Measurements from ENCODE around the gene NLRP13.
"Not testable (repeated sequence)": the region's sequence is repeated elsewhere in the genome, so short reads cannot be mapped to it uniquely, and the experiment has no call there.

NLRP13 gene

DNA sequence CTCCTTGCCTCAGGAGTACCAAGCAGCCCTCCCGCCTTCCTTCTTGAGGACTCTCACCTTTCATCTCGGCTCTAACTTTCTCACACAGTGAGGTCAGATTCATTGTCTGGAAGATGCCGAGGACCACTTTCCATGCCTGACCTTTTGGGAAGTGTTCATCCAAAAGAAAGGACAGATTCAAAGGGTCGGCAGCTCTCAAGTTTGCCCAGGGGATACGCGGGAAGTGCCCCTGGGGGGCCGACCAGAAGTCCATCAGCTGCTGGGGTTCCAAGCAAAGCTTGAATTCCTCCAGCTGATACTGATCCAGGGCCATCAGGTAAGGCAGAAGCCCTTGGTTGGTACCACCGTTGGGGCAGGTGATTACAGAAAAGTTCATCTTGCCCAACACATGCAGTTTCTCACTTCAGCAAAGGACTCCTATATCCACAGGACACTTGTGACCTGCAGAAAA lies at the start of gene NLRP13:
Gene NLRP13 (minus strand): TSS at position 401 of the 451 bp plus-strand sequence. CDS start 25 bp downstream, at position 376.
- DNase-seq (ENCODE audit: low spot score), result no peak

GRCh38 chr19:55980415-55980814 lies 48.3 kb upstream of the NLRP13 start:
- no peak for DNase-seq (ENCODE audit: low spot score)

- no peak for DNase-seq (ENCODE audit: low spot score)
Observed at GRCh38 chr19:55973982-55974381, 41.8 kb upstream of the NLRP13 start.

- no peak for DNase-seq (ENCODE audit: low spot score)
Observed at GRCh38 chr19:55962186-55962585, 30.1 kb upstream of the NLRP13 start.

- no peak for DNase-seq (ENCODE audit: low spot score)
Observed at GRCh38 chr19:55959996-55960675, 28.0 kb upstream of the NLRP13 start.

GRCh38 chr19:55958356-55958755 lies 26.2 kb upstream of the NLRP13 start:
- DNase-seq (ENCODE audit: low spot score), result no peak

- DNase-seq (ENCODE audit: low spot score), result no peak
Observed at GRCh38 chr19:55956431-55956830, 24.3 kb upstream of the NLRP13 start.

DNA sequence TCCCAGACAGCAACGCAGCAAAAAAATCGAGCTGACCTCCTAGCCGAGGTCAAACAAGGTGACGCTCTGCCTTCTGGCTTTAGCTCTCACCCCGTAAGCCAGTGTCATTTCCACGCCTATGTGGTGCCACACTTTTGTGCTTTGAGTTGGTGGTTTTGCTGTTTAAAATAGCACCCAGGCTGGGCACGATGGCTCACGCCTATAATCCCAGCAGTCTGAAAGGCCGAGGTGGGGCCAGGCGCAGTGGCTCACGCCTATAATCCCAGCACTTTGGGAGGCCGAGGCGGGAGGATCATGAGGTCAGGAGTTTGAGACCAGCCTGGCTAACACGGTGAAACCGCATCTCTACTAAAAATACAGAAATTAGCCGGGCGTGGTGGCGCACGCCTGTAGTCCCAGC lies 18.4 kb upstream of the NLRP13 start:
- not testable (repeated sequence) for DNase-seq (ENCODE audit: low spot score)

DNA sequence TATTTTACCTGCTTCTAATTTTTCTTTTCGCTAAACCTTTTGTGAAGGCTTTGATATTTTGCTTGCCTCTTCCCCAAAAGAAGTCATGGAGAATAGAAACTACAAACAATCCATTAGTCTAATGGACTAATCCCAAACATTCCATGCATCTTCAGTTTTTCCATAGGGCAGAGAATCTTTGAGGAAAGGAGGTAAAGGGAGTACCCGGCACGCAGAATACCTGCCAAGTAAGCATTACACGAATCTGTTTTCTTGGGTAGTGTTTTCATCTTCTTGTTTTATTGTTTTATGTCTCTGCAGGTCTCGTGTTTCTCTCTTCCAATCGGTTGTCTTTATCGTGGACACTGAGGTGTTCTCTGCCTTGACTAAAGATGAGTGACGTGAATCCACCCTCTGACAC lies 15.4 kb upstream of the NLRP13 start, which contains the start of gene NLRP8:
Gene NLRP8 (plus strand): TSS at position 301 of the 400 bp plus-strand sequence.
- DNase-seq (ENCODE audit: low spot score), result no peak

DNA sequence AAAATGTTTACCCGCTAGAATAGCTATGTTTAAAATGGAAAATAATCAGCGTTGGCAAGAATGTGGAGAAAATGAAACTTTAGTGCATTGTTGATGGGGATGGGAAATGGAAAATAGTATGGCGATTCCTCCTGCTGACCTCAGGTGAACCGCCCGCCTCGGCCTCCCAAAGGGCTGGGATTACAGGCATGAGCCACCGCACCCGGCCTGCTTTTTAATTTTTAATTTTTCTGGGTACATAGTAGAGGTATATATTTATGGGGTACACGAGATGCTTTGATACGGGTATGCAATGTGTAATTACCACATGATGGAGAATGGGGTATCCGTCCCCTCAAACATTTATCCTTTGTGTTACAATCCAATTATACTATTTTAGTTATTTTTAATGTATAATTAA lies 8.2 kb upstream of the NLRP13 start:
- no peak for DNase-seq (ENCODE audit: low spot score)

- DNase-seq (ENCODE audit: low spot score), result no peak
Observed at GRCh38 chr19:55939206-55939605, 7.1 kb upstream of the NLRP13 start.

DNA sequence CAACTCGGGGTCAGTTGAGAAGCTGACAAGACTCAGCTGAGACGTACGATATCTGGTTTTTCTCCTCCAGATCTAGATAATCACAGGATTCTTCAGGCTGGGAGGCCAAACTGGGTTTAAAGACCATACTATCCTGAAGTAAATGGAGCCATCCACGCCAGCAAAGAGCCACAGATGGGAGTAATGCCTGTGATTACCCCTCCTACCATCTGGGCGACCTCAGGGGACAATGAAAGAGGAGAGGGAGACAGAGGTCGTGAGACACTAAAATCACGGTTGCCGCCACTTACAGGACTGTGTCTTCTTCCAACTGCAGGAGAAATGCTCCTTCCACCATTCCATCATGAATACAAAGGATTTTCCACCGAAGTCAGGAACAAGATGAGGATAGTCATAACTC lies 3.1 kb upstream of the NLRP13 start:
- DNase-seq (ENCODE audit: low spot score), result no peak

- DNase-seq (ENCODE audit: low spot score), result no peak
Observed at GRCh38 chr19:55930996-55931515, 1.1 kb downstream of the NLRP13 start.

GRCh38 chr19:55929258-55929657 lies 2.9 kb downstream of the NLRP13 start:
- not testable (repeated sequence) for DNase-seq (ENCODE audit: low spot score)

DNA sequence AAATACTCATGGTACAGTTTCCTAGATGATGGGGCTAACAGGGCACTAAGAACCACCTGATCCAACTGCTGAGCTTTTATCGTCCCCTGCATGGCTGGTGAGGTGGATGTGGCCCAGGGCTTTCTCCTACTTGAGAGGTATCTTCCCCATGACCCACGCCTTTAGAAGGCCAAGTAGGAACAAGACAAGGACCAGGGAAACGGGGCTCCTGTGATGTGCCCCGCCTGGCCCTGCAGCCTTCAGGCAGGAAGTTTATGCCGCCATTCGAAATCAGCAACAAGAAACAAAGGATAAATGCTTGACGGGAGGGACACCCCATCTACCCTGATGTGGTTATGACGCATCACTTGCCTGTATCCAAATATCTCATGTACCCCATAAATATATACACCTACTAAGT lies 4.1 kb downstream of the NLRP13 start:
- no peak for DNase-seq (ENCODE audit: low spot score)

DNA sequence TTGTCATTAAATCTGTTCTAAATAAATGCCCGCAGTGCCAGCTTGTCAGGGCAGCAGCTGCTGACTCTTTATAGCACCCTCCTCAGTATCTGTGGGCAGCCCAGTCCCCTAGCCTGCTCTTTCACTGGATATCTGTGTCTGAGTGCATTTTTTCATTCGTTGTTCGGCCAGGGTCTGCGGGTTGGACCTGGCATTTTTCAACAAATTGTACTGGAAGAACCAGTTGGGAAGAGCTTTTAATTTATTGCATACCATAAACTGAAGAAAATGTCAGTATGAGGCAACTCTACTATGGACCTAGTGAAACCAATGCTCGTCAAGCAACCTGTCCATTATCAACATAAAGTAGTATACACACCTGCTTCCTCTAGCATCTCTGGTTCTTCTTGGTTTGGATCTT lies 8.6 kb downstream of the NLRP13 start:
- DNase-seq (ENCODE audit: low spot score), result no peak

DNA sequence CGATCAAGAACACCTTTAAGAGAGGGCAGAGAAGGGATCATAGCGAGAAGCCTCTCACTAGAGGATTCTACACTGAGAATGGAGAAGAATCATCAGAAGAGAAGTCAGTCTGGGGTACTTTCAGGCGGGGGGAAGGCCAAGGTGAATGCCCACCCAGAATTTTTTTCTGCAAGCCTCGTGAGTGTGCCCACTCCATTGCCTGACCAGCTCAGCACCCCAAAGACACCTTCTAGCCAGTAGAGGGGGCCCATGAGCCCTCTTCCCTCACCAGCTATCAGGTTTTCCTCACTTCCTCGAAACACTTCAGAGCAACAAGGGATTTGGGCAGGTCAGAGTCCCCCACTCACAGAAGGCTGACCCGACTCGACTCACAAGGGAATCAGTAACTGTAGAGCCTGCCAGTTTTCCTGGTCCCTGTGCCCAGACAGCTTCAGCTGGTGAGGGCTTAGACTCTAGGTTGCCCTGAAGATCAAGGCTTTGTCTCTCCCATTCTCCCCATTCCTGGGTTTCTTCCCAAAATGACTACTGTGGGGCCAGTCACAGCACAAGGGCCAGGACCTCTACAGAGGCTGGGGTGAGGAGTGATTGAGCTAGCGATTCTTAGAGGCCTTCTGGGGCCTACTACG lies 18.4 kb downstream of the NLRP13 start:
- no peak for DNase-seq (ENCODE audit: low spot score)

GRCh38 chr19:55912916-55913315 lies 19.2 kb downstream of the NLRP13 start:
- DNase-seq (ENCODE audit: low spot score), result no peak

DNA sequence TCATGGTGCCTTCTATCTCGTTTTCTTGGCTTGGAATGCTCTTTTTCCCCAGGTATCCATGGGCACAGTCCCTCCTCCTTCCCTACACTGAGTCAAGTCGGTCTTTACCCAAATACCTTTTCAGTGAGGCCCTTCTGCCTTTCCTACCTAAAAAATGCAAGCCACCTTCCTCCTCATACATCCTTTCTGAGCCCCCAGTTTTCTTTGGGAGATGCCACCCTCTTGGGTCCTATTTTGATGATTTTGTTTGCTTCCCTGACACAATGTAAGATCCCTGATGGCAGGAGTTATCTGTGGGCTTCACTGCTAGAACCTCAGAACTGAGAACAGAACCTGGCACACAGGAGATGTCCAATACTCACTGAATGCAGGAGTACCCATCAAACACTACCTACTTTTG lies 22.3 kb downstream of the NLRP13 start:
- no peak for DNase-seq (ENCODE audit: low spot score)

DNA sequence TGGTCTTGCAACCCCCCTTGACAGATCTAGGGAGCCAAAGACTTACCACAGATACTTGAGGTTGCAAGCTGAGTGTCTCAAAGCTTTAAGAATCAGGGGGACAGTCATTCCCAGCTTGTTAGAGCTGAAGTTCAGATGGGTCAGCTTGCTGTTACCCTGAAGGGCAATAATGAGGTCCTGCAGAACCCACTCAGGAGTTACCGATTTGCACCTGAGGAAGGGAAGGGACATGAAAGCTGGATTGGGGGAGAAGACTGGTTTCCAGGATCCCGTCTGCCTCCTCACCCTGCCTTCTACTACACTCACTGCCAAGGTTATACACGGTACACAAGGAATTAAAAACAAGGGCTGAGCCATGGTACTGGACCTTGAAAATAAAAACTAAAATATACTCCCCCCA lies 24.4 kb downstream of the NLRP13 start:
- DNase-seq (ENCODE audit: low spot score), result no peak

DNA sequence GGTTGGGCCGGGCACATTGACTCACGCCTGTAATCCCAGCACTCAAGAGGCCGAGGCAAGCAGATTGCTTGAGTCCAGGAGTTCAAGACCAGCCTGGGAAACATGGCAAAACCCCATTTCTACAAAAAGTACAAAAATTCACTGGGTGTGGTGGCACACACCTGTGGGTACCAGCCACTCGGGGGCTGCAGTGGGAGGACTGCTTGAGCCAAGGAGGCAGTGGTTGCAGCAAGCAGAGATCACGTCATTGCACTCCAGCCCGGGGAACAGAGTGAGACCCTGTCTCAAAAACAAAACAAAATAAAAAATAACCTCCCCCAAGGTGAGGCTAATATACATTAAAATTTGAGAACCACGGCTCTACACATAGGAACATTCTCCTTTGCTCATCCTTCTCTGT lies 24.9 kb downstream of the NLRP13 start:
- no peak for DNase-seq (ENCODE audit: low spot score)

DNA sequence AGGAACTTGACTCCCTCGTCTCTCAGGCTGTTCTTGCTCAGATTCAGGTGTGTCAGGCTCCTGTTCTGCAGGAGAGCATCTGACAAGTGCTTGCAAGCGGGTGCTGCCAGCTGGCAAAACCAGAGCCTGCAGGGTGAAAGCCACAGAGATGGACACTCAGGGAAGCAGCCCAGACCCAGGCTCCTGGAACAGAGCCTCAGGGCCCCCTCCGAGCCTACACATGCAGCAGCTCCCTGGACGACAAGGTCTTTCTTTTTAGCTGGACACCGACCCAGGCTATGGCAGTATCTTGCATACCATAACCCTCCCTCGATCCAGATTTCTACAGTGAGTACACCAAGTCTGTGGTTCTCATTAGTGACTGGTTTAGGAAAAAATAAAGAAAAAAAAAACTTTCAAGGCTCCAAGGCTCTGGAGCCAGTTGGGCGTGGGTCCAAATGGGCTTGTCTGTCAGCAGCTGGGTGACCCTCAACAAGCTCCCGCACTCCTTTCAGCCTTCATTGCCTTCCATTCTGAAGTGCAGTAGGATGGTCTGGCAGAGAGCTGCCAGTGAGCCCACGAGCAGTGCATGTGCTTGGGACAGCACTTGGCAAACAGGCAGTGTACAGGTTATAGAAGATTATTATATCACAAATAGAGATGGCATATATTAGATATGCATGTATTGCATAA lies 29.9 kb downstream of the NLRP13 start:
- no peak for DNase-seq (ENCODE audit: low spot score)

All from AG20443 (cell line).